ENCODE results near the gene ABCG1. TPM values are rescaled to one million over a fixed set of nuclear protein-coding genes. Genes with fewer than 3 reads are reported as not detected.
A peak's percentile ranks its signal among the peaks of the same experiment; 100 is the strongest.

The ABCG1 gene
- total RNA-seq, 1 donor from 2014 or later = 1.3 TPM

DNA sequence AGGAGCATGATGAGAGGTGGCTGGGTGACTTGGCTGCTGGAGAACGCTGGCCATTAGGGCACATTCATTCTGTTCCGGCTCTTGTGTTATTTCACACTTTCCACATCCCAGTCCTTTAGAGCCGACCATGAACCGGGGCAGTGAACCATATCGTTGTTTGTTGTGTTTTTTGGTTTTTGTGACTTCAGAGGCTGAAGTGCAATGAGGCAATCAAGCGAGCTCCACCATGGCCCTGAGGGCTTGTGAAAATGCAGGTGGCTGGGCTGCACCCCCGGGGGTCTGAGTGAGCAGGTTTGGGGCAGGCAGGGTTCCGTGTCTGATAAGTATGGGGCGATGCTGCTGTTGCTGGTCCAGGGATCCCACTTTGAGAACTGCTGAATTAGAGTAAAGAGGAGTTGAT lies 23.7 kb downstream of the ABCG1 start:
- no peaks in the 10 kb centered on the region for H3K79me2 ChIP-seq (ENCODE audit: insufficient read depth, low read length)
- no peaks in the 10 kb centered on the region for H4K20me1 ChIP-seq (ENCODE audit: insufficient read depth, low read length)
- TF ChIP-seq, protein P1, sequence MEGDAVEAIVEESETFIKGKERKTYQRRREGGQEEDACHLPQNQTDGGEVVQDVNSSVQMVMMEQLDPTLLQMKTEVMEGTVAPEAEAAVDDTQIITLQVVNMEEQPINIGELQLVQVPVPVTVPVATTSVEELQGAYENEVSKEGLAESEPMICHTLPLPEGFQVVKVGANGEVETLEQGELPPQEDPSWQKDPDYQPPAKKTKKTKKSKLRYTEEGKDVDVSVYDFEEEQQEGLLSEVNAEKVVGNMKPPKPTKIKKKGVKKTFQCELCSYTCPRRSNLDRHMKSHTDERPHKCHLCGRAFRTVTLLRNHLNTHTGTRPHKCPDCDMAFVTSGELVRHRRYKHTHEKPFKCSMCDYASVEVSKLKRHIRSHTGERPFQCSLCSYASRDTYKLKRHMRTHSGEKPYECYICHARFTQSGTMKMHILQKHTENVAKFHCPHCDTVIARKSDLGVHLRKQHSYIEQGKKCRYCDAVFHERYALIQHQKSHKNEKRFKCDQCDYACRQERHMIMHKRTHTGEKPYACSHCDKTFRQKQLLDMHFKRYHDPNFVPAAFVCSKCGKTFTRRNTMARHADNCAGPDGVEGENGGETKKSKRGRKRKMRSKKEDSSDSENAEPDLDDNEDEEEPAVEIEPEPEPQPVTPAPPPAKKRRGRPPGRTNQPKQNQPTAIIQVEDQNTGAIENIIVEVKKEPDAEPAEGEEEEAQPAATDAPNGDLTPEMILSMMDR (IDR thresholded peaks at IDR 0.05; ENCODE audit: insufficient read depth, low read depth, low read length) = no peak
- no peak for TF ChIP-seq EZH2 (IDR thresholded peaks at IDR 0.05; ENCODE audit: insufficient read depth, low read length)
- peaks cover 12% of the 10 kb centered on the region for H3K27me3 ChIP-seq (ENCODE audit: insufficient read depth, low read length)
- H2AFZ ChIP-seq (ENCODE audit: low read depth, low read length) = no peak overlapping the region
- H3K27ac ChIP-seq (ENCODE audit: low read depth, low read length) = no peak overlapping the region
- peaks cover 2% of the 10 kb centered on the region for H3K36me3 Mint-ChIP-seq (ENCODE audit: low read depth, unreplicated experiment)
- no peak overlapping the region for H3K4me3 ChIP-seq (ENCODE audit: insufficient read depth, low read depth, low read length)
- FAIRE-seq = no peak
- H3K27ac Mint-ChIP-seq (ENCODE audit: unreplicated experiment) = no peak overlapping the region
- no peaks in the 10 kb centered on the region for H3K4me1 ChIP-seq (ENCODE audit: insufficient read depth, low read length)
- DNase-seq (ENCODE audit: low read depth) = no peak
- H3K9me3 Mint-ChIP-seq (ENCODE audit: unreplicated experiment) = no peaks in the 10 kb centered on the region
- H3K36me3 ChIP-seq (ENCODE audit: insufficient read depth, low read length) = no peaks in the 10 kb centered on the region
- H3K9ac ChIP-seq (ENCODE audit: low read length) = no peak overlapping the region
- H3K9me3 ChIP-seq (ENCODE audit: insufficient read depth, low read depth, low read length) = no peaks in the 10 kb centered on the region
- peaks cover 36% of the 10 kb centered on the region for H3K27me3 Mint-ChIP-seq (ENCODE audit: low read depth, unreplicated experiment)
- no peak overlapping the region for H3K4me2 ChIP-seq (ENCODE audit: low read length)
- H3K4me1 Mint-ChIP-seq (ENCODE audit: low read depth, unreplicated experiment) = peaks cover 5% of the 10 kb centered on the region
- H3K4me3 Mint-ChIP-seq (ENCODE audit: unreplicated experiment) = no peak overlapping the region

DNA sequence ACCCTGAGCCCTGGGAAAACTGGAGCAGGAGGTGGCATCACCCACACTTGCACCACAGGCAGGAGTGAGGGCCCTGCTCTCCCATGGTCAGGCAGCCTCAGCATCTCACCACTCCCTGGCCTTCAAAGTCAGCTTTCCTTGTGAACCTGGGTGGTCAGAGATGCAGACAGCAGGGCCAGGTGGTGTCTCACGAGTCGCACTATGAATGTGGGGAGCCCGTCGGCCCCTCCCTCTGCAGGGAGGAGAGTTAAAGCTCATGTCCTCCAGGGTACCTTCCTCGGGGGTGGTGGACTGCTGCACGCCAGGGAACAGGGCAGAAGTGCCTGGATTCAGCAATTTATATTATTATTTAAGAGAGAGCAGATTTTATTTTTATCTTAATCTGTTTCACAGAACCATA lies 24.1 kb downstream of the ABCG1 start:
- DNase-seq (ENCODE audit: low read depth) (no peak), FAIRE-seq (no peak)
- Histone ChIP-seq H3K9me3 (ENCODE audit: insufficient read depth, low read depth, low read length) (no peaks in the 10 kb centered on the region), H3K27ac (ENCODE audit: low read depth, low read length) (no peak overlapping the region), H4K20me1 (ENCODE audit: insufficient read depth, low read length) (no peaks in the 10 kb centered on the region), H3K4me3 (ENCODE audit: insufficient read depth, low read depth, low read length) (no peak overlapping the region), H3K36me3 (ENCODE audit: insufficient read depth, low read length) (no peaks in the 10 kb centered on the region), H3K4me2 (ENCODE audit: low read length) (no peak overlapping the region), H3K9ac (ENCODE audit: low read length) (no peak overlapping the region), H3K79me2 (ENCODE audit: insufficient read depth, low read length) (no peaks in the 10 kb centered on the region), H3K4me1 (ENCODE audit: insufficient read depth, low read length) (no peaks in the 10 kb centered on the region), H2AFZ (ENCODE audit: low read depth, low read length) (no peak overlapping the region), H3K27me3 (ENCODE audit: insufficient read depth, low read length) (peaks cover 11% of the 10 kb centered on the region)
- TF ChIP-seq, protein P1 (IDR thresholded peaks at IDR 0.05; ENCODE audit: insufficient read depth, low read depth, low read length) = no peak
- TF ChIP-seq EZH2 (IDR thresholded peaks at IDR 0.05; ENCODE audit: insufficient read depth, low read length) = no peak
- Mint-ChIP-seq H3K9me3 (ENCODE audit: unreplicated experiment) (no peaks in the 10 kb centered on the region), H3K36me3 (ENCODE audit: low read depth, unreplicated experiment) (peaks cover 2% of the 10 kb centered on the region), H3K27me3 (ENCODE audit: low read depth, unreplicated experiment) (peaks cover 39% of the 10 kb centered on the region), H3K4me3 (ENCODE audit: unreplicated experiment) (no peak overlapping the region), H3K4me1 (ENCODE audit: low read depth, unreplicated experiment) (peaks cover 5% of the 10 kb centered on the region), H3K27ac (ENCODE audit: unreplicated experiment) (no peak overlapping the region)

DNA sequence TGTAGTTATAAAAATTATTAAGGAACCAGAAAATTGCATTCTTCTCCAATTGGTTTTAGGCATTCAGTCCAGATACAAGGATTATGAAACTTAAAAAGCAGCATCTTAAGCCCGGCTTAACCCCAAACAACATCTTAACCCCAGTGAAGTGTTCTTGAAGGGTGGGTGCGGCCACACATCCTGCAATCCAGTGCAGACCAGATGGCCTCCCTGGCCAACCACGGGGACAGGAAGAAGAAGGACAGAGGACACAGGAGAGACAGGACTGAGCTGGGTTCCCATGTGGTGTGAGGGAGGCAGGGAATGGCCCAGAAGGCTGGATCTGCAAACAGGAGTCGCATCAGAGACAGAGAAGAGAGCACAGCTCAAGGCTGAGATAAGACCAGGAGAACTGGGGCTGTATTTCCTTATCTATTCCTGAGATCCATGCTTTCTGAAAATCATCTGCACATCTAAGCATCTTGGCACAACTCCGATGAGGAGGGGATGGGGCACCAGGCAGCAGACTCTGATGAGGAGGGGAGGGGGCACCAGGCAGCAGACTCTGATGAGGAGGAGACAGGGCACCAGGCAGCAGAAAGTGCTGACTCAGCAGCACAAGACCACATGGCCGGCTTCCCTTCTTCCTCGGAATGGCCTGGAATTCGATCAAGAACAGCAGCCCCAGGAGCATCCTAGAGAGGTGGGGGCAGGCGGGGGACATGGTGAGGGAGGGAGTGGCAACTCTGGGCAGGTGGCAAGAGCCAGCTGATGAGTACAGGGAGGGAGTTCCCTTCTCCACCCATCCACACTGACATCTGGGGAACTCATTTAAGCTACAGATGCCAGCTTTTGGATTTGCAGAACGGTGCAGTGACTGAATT lies 26.6 kb downstream of the ABCG1 start:
- FAIRE-seq = no peak
- H2AFZ ChIP-seq (ENCODE audit: low read depth, low read length) = no peak overlapping the region
- no peaks in the 10 kb centered on the region for H3K9me3 Mint-ChIP-seq (ENCODE audit: unreplicated experiment)

More for the DNA sequence above, 26.6 kb downstream of the ABCG1 start:
- Mint-ChIP-seq H3K4me1 (ENCODE audit: low read depth, unreplicated experiment) (peaks cover 5% of the 10 kb centered on the region), H3K27ac (ENCODE audit: unreplicated experiment) (peak overlapping the region; percentile 41), H3K27me3 (ENCODE audit: low read depth, unreplicated experiment) (peaks cover 35% of the 10 kb centered on the region), H3K4me3 (ENCODE audit: unreplicated experiment) (no peak overlapping the region), H3K36me3 (ENCODE audit: low read depth, unreplicated experiment) (peaks cover 2% of the 10 kb centered on the region)
- H3K4me1 ChIP-seq (ENCODE audit: insufficient read depth, low read length) = no peaks in the 10 kb centered on the region
- H3K27me3 ChIP-seq (ENCODE audit: insufficient read depth, low read length) = peaks cover 6% of the 10 kb centered on the region
- no peak overlapping the region for H3K4me2 ChIP-seq (ENCODE audit: low read length)
- no peaks in the 10 kb centered on the region for H4K20me1 ChIP-seq (ENCODE audit: insufficient read depth, low read length)
- DNase-seq (ENCODE audit: low read depth) = no peak
- no peaks in the 10 kb centered on the region for H3K9me3 ChIP-seq (ENCODE audit: insufficient read depth, low read depth, low read length)
- H3K79me2 ChIP-seq (ENCODE audit: insufficient read depth, low read length) = no peaks in the 10 kb centered on the region
- H3K9ac ChIP-seq (ENCODE audit: low read length) = no peak overlapping the region
- no peak overlapping the region for H3K4me3 ChIP-seq (ENCODE audit: insufficient read depth, low read depth, low read length)
- no peaks in the 10 kb centered on the region for H3K36me3 ChIP-seq (ENCODE audit: insufficient read depth, low read length)
- no peak overlapping the region for H3K27ac ChIP-seq (ENCODE audit: low read depth, low read length)
- TF ChIP-seq, protein P1 (IDR thresholded peaks at IDR 0.05; ENCODE audit: insufficient read depth, low read depth, low read length) = no peak
- TF ChIP-seq EZH2 (IDR thresholded peaks at IDR 0.05; ENCODE audit: insufficient read depth, low read length) = no peak

All from astrocyte (in vitro differentiated cells and primary cell).